K562 (cell line): ENCODE data around the gene FUT2. TPM values are rescaled to one million over a fixed set of nuclear protein-coding genes. Genes with fewer than 3 reads are reported as not detected.
A peak's percentile ranks its signal among the peaks of the same experiment; 100 is the strongest.

Experiments
- ATAC-seq: fragments of 200-7000 bp; cut with Tn5 transposase; 3 replicates; pipeline ENCODE4 v1.9.1; 2020; ENCODE audit warnings: moderate library complexity
- BruUV-seq: library from RNA; stranded (reverse); fragments of 400-500 nt; replicated peaks from 2 replicates; lab custom pipeline; 2021; lab: Mats Ljungman, UMichigan
- CTCF ChIA-PET: fragments of 300-600 bp; formaldehyde crosslinking; extraction: SDS; loops from one replicate; lab custom pipeline; 2021; ENCODE audit warnings: low intra/inter-chr PET ratio; lab: Yijun Ruan, JAX
- POLR2A ChIA-PET: fragments of 300-600, 350-650 bp; sonication (Branson Sonifier 250); formaldehyde crosslinking; extraction: SDS; loops from one replicate; lab custom pipeline; 2021; ENCODE audit warnings: antibody characterized with exemption, inconsistent platforms; lab: Yijun Ruan, JAX
- DNase-seq, 4 experiments: peaks; one replicate each; pipeline versions ENCODE4 v3.0.0 to v3.0.0-alpha.2; 2011 to 2018; ENCODE audit warnings: low spot score in 3 of 4, mixed read lengths in 3 of 4; ENCODE audit errors: extremely low read depth in 1 of 4
- FAIRE-seq: peaks from 2 replicates; lab custom pipeline; 2011; peaks lifted over from hg19 to GRCh38; lab: Jason Lieb, UNC
- H2AFZ ChIP-seq: 2 replicates; pipeline ENCODE4 v1.6.0; 2011; ENCODE audit warnings: low read depth, low read length, control low read depth, inconsistent platforms
- H3K27ac ChIP-seq: fragments of 200-600 bp; 3 replicates; pipeline ENCODE4 v1.8.0; 2011; ENCODE audit warnings: low read depth, mild to moderate bottlenecking, control low read depth, inconsistent platforms, low read length, moderate library complexity, mixed read lengths; ENCODE audit errors: extremely low read depth
- H3K27me3 ChIP-seq, 2 experiments: fragments of 300-600 bp in 1 of 2; 2 replicates in 1 of 2; 3 replicates in 1 of 2; pipeline versions ENCODE4 v1.6.0 to v1.8.0; 2011; ENCODE audit warnings: inconsistent platforms in 2 of 2, low read length in 2 of 2, mild to moderate bottlenecking in 1 of 2, mixed read lengths in 1 of 2, moderate library complexity in 1 of 2; ENCODE audit not compliant: control insufficient read depth in 2 of 2, insufficient read depth in 2 of 2
- H3K36me3 ChIP-seq: fragments of 300-600 bp; 3 replicates; pipeline ENCODE4 v1.8.0; 2011; ENCODE audit warnings: mild to moderate bottlenecking, low read length, inconsistent platforms; ENCODE audit not compliant: control insufficient read depth, insufficient read depth
- H3K4me1 ChIP-seq, 2 experiments: fragments of 200-600 bp in 1 of 2; replicated peaks in 1 of 2; 2 replicates in 1 of 2; 3 replicates in 1 of 2; pipeline versions ENCODE4 v1.5.1 to v1.8.0; 2011; ENCODE audit warnings: inconsistent platforms in 2 of 2, low read length in 2 of 2, mild to moderate bottlenecking in 1 of 2, mixed read lengths in 1 of 2, moderate library complexity in 1 of 2; ENCODE audit not compliant: control insufficient read depth in 2 of 2, insufficient read depth in 2 of 2
- H3K4me2 ChIP-seq: 2 replicates; pipeline ENCODE4 v1.6.1; 2011; ENCODE audit warnings: low read length, control low read depth, inconsistent platforms, mixed read lengths; ENCODE audit not compliant: insufficient read depth
- H3K4me3 ChIP-seq: fragments of 200-600 bp; sonication (generic), shearing (Covaris generic); 2 replicates; pipeline ENCODE4 v1.5.1; 2016; ENCODE audit warnings: control low read depth, inconsistent platforms
- H3K79me2 ChIP-seq: fragments of 200-600 bp; 3 replicates; pipeline ENCODE4 v1.8.0; 2011; ENCODE audit warnings: low read length, inconsistent platforms; ENCODE audit not compliant: control insufficient read depth, insufficient read depth
- H3K9ac ChIP-seq, 2 experiments: 2 replicates each; pipeline versions ENCODE4 v1.6.0 to v1.6.1; 2011; ENCODE audit warnings: low read depth in 2 of 2, low read length in 2 of 2, control low read depth in 1 of 2, inconsistent platforms in 1 of 2, mild to moderate bottlenecking in 1 of 2, mixed read lengths in 1 of 2; ENCODE audit not compliant: insufficient read depth in 1 of 2
- H3K9me1 ChIP-seq: one replicate; pipeline ENCODE4 v1.6.0; 2011; ENCODE audit warnings: inconsistent platforms, mild to moderate bottlenecking, low read length, moderate library complexity; ENCODE audit not compliant: control insufficient read depth, insufficient read depth
- H3K9me3 ChIP-seq: replicated peaks from 2 replicates; pipeline ENCODE4 v1.5.1; 2011; ENCODE audit warnings: low read depth, low read length, inconsistent platforms; ENCODE audit not compliant: control insufficient read depth, insufficient read depth
- H4K20me1 ChIP-seq: replicated peaks from 2 replicates; pipeline ENCODE4 v1.6.1; 2011; ENCODE audit warnings: low read length, inconsistent platforms, mixed read lengths; ENCODE audit not compliant: control insufficient read depth, insufficient read depth
- BACH1 ChIP-seq: fragments of 200-800 bp; sonication (Bioruptor generic); IDR thresholded peaks from 2 replicates; pipeline ENCODE4 v1.6.1; 2016; ENCODE audit warnings: missing genetic modification characterization, missing compliant biosample characterization
- FUS ChIP-seq: fragments of 200-400 bp; formaldehyde crosslinking; optimal IDR thresholded peaks from 2 replicates; pipeline ENCODE3; 2017; ENCODE audit warnings: low read depth, low read length
- HNRNPH1 ChIP-seq: fragments of 200-400 bp; formaldehyde crosslinking; optimal IDR thresholded peaks from 2 replicates; pipeline ENCODE3; 2017; ENCODE audit warnings: low read depth, mild to moderate bottlenecking, low read length, moderate library complexity
- LEF1 ChIP-seq: fragments of 450-650 bp; IDR thresholded peaks from 2 replicates; pipeline ENCODE4 v1.6.1; 2016; ENCODE audit warnings: mild to moderate bottlenecking
- MAFF ChIP-seq: IDR thresholded peaks from 2 replicates; pipeline ENCODE4 v1.6.1; 2012; ENCODE audit warnings: low read length, improper control_type of control experiment
- MAFG ChIP-seq: fragments of 450-650 bp; conservative IDR thresholded peaks from 2 replicates; pipeline ENCODE4 v1.6.1; 2016; ENCODE audit warnings: missing genetic modification characterization, missing compliant biosample characterization
- MEIS2 ChIP-seq: fragments of 450-650 bp; IDR thresholded peaks from 2 replicates; pipeline ENCODE4 v1.6.1; 2014; ENCODE audit warnings: mild to moderate bottlenecking; ENCODE audit not compliant: partially characterized antibody
- POLR2AphosphoS2 ChIP-seq: IDR thresholded peaks from 2 replicates; pipeline ENCODE4 v1.6.1; 2012; ENCODE audit warnings: low read length, improper control_type of control experiment
- SIN3A ChIP-seq, 2 experiments: fragments of 150-350 bp in 1 of 2; IDR thresholded peaks; 2 replicates each; pipeline ENCODE4 v1.6.1; 2011 to 2016; ENCODE audit warnings: borderline replicate concordance in 2 of 2, low read depth in 2 of 2, low read length in 2 of 2, mild to moderate bottlenecking in 2 of 2, moderate library complexity in 2 of 2; ENCODE audit not compliant: control insufficient read depth in 1 of 2
- SNIP1 ChIP-seq: fragments of 450-650 bp; IDR thresholded peaks from 2 replicates; pipeline ENCODE4 v1.7.1; 2017; ENCODE audit warnings: low read depth, mild to moderate bottlenecking
- TEAD4 ChIP-seq, 2 experiments: sonication (generic) in 1 of 2; formaldehyde crosslinking in 1 of 2; IDR thresholded peaks; 2 replicates each; pipeline versions ENCODE4 v1.6.1 to v1.8.0; 2012 to 2022; ENCODE audit warnings: borderline replicate concordance in 1 of 2, inconsistent platforms in 1 of 2, low read length in 1 of 2, mild to moderate bottlenecking in 1 of 2, missing genetic modification reagents in 1 of 2
- ZNF165 ChIP-seq: fragments of 250-450 bp; sonication (Bioruptor Pico); IDR thresholded peaks from 2 replicates; pipeline ENCODE4 v1.4.0; 2020; ENCODE audit warnings: borderline replicate concordance
- ZNF316 ChIP-seq: fragments of 450-650 bp; IDR thresholded peaks from 2 replicates; pipeline ENCODE4 v1.6.1; 2016
- WGBS: fragments of 100-300 bp; shearing (Covaris generic); methylation state at CpG from one replicate; pipeline ENCODE4 v1.1.6; 2016; ENCODE audit warnings: low coverage, mixed read lengths; ENCODE audit not compliant: insufficient coverage; ENCODE audit errors: missing lambda C conversion rate; 5-methylcytosine and 5-hydroxymethylcytosine counted together
- in situ Hi-C: fragments of 300-500 bp; cut with MboI; formaldehyde crosslinking; loops from 4 replicates; pipeline ENCODE4 v1.15.0; 2018; ENCODE audit warnings: inconsistent platforms, mixed read lengths
- intact Hi-C: fragments of 100-400 bp; cut with micrococcal nuclease; formaldehyde crosslinking; loops from 2 replicates; pipeline ENCODE4 v1.14.2; 2022
- polyA plus RNA-seq, 8 experiments: library from polyadenylated mRNA; depleted of rRNA in 4 of 8; stranded (reverse) in 5 of 8; unstranded in 3 of 8; fragments of >200 nt; fragmentation: Nextera tagmentation in 2 of 8; fragmentation: Illumina TruSeq in 1 of 8; extraction: Ambion mirVana in 2 of 8; extraction: Trizol in 1 of 8; gene quantifications; 2 replicates each; pipeline versions ENCODE4 v1.2.1 to v1.2.3, GENCODE V29; 2011 to 2014; ENCODE audit warnings: inconsistent platforms in 1 of 8, missing spikeins in 1 of 8
- total RNA-seq, 7 experiments: library from RNA; depleted of rRNA in 6 of 7; stranded (reverse); fragments of >200 nt in 6 of 7; fragmentation: Illumina TruSeq in 2 of 7; extraction: Trizol in 2 of 7; gene quantifications; 2 replicates each; pipeline versions ENCODE4 v1.2.1 to v1.2.3, GENCODE V29; 2011 to 2021; ENCODE audit warnings: low replicate concordance in 1 of 7
- TF ChIP-seq, protein P1 (sequence below): fragments of 450-650 bp; IDR thresholded peaks from 2 replicates; pipeline ENCODE4 v1.6.1; 2017; ENCODE audit warnings: antibody characterized with exemption, mild to moderate bottlenecking
- TF ChIP-seq, protein P2 (sequence below): fragments of 450-650 bp; IDR thresholded peaks from 2 replicates; pipeline ENCODE4 v1.6.1; 2017; ENCODE audit warnings: mild to moderate bottlenecking, moderate library complexity
- TF ChIP-seq, protein P3 (sequence below): fragments of 450-650 bp; IDR thresholded peaks from 2 replicates; pipeline ENCODE4 v1.6.1; 2014; ENCODE audit warnings: low read depth, mild to moderate bottlenecking, moderate library complexity, borderline replicate concordance

FUT2 gene
- total and polyA plus RNA-seq, 9 of the 15 experiments (the other 6 are each of a cell fraction or from before 2014, with no cell fraction given) = 0.03 to 0.04 TPM; not detected in 7

DNA sequence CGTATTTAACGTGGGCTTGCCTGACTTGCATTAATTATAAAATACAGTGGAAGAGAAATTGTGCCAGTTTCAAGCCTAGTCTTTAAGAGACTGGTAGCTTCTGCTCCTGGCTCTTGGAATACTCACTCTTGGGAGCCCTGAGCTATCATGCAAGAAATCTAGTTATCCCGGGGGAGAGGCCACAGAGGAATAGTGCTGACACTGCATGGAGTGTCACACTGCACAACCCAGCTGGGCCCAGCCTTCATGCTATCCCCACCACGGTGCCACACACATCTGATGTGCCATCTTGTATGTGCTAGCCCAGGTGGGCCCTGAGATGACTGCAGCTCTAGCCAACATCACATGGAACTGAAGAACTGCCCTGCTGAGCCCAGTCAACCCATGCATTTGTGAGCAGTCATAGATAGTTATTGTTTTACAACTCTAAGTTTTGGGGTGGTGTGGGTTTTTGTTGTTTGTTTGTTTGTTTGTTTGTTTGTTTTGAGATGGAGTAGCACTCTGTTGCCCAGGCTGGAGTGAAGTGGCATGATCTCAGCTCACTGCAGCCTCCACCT lies 15.4 kb downstream of the FUT2 start:
- CTCF ChIA-PET = no interaction called here
- no peaks in the 10 kb centered on the region for H3K9me1 ChIP-seq
- H3K9me3 ChIP-seq = no peaks in the 10 kb centered on the region
- in situ Hi-C loops = no loop called here
- ATAC-seq = no peak
- POLR2A ChIA-PET = interaction anchor here (0.6 kb wide), 1 partner anchor 583 kb away, joined by 3 read pairs; no protein-coding TSS in a partner anchor
- H3K36me3 ChIP-seq = no peaks in the 10 kb centered on the region
- H2AFZ ChIP-seq = no peak overlapping the region
- no peaks in the 10 kb centered on the region for H3K27me3 ChIP-seq
- no peak for DNase-seq
- 34% methylated on average over 4 of the region's 4 CpGs for WGBS
- no peak overlapping the region for H3K27ac ChIP-seq
- no TSS peak for BruUV-seq
- intact Hi-C loops = no loop called here
- H3K4me2 ChIP-seq = no peak overlapping the region
- H3K9ac ChIP-seq = peak overlapping the region in 1 of 2 experiments; percentile 82; a peak in 2 of 4 replicates
- peaks cover 7% of the 10 kb centered on the region; the same call in 1 of the 3 replicates for H3K79me2 ChIP-seq
- H4K20me1 ChIP-seq = no peaks in the 10 kb centered on the region
- H3K4me3 ChIP-seq = no peak overlapping the region
- peaks cover 18 to 40% of the 10 kb centered on the region in 2 experiments for H3K4me1 ChIP-seq
- FAIRE-seq = no peak
- no peak for TF ChIP-seq ZNF165
- TF ChIP-seq MAFF = no peak
- peak; percentile 55 for TF ChIP-seq ZNF316
- no peak for TF ChIP-seq POLR2AphosphoS2
- no peak for TF ChIP-seq HNRNPH1
- TF ChIP-seq SIN3A (IDR thresholded peaks at IDR 0.05; ENCODE audit: borderline replicate concordance in 2 of 2, control insufficient read depth in 1 of 2, low read depth in 2 of 2, low read length in 2 of 2) = no peak
- TF ChIP-seq, protein P1, sequence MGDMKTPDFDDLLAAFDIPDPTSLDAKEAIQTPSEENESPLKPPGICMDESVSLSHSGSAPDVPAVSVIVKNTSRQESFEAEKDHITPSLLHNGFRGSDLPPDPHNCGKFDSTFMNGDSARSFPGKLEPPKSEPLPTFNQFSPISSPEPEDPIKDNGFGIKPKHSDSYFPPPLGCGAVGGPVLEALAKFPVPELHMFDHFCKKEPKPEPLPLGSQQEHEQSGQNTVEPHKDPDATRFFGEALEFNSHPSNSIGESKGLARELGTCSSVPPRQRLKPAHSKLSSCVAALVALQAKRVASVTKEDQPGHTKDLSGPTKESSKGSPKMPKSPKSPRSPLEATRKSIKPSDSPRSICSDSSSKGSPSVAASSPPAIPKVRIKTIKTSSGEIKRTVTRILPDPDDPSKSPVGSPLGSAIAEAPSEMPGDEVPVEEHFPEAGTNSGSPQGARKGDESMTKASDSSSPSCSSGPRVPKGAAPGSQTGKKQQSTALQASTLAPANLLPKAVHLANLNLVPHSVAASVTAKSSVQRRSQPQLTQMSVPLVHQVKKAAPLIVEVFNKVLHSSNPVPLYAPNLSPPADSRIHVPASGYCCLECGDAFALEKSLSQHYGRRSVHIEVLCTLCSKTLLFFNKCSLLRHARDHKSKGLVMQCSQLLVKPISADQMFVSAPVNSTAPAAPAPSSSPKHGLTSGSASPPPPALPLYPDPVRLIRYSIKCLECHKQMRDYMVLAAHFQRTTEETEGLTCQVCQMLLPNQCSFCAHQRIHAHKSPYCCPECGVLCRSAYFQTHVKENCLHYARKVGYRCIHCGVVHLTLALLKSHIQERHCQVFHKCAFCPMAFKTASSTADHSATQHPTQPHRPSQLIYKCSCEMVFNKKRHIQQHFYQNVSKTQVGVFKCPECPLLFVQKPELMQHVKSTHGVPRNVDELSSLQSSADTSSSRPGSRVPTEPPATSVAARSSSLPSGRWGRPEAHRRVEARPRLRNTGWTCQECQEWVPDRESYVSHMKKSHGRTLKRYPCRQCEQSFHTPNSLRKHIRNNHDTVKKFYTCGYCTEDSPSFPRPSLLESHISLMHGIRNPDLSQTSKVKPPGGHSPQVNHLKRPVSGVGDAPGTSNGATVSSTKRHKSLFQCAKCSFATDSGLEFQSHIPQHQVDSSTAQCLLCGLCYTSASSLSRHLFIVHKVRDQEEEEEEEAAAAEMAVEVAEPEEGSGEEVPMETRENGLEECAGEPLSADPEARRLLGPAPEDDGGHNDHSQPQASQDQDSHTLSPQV = no peak
- peak; percentile 42; the same call in 1 of the 2 replicates for TF ChIP-seq MAFG (tag)
- TF ChIP-seq LEF1 = no peak
- no peak for TF ChIP-seq BACH1 (tag)
- TF ChIP-seq MEIS2 = no peak
- TF ChIP-seq, protein P2, sequence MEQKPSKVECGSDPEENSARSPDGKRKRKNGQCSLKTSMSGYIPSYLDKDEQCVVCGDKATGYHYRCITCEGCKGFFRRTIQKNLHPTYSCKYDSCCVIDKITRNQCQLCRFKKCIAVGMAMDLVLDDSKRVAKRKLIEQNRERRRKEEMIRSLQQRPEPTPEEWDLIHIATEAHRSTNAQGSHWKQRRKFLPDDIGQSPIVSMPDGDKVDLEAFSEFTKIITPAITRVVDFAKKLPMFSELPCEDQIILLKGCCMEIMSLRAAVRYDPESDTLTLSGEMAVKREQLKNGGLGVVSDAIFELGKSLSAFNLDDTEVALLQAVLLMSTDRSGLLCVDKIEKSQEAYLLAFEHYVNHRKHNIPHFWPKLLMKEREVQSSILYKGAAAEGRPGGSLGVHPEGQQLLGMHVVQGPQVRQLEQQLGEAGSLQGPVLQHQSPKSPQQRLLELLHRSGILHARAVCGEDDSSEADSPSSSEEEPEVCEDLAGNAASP = no peak
- no peak for TF ChIP-seq TEAD4 (IDR thresholded peaks at IDR 0.05; ENCODE audit: low read length)
- no peak for TF ChIP-seq TEAD4 (CRISPR knock-in tag; IDR thresholded peaks at IDR 0.05; ENCODE audit: borderline replicate concordance)
- TF ChIP-seq SNIP1 = no peak
- TF ChIP-seq, protein P3, sequence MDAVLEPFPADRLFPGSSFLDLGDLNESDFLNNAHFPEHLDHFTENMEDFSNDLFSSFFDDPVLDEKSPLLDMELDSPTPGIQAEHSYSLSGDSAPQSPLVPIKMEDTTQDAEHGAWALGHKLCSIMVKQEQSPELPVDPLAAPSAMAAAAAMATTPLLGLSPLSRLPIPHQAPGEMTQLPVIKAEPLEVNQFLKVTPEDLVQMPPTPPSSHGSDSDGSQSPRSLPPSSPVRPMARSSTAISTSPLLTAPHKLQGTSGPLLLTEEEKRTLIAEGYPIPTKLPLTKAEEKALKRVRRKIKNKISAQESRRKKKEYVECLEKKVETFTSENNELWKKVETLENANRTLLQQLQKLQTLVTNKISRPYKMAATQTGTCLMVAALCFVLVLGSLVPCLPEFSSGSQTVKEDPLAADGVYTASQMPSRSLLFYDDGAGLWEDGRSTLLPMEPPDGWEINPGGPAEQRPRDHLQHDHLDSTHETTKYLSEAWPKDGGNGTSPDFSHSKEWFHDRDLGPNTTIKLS = no peak
- TF ChIP-seq FUS = no peak
